C4-2B (cell line): ENCODE measurements around the gene ZNF300.
A peak's percentile ranks its signal among the peaks of the same experiment; 100 is the strongest.

ENCODE experiments used
- H3K27ac ChIP-seq: fragments of 450-650 bp; 2 replicates; pipeline ENCODE4 v1.5.1; 2017
- CTCF ChIP-seq: fragments of 450-650 bp; conservative IDR thresholded peaks from 2 replicates; pipeline ENCODE4 v1.5.1; 2017; ENCODE audit warnings: mild to moderate bottlenecking
- ZFX ChIP-seq: fragments of 450-650 bp; IDR thresholded peaks from 2 replicates; pipeline ENCODE4 v1.6.1; 2017

Gene ZNF300

GRCh38 chr5:150904479-150905311, at the start of gene ZNF300:
Gene ZNF300, minus strand, starts transcription at chr5:150904980. Its CDS starts 1,825 bp downstream, at chr5:150903155.
- H3K27ac ChIP-seq, result peak within 1 kb of the TSS; percentile 69
- TF ChIP-seq ZFX (no peak), CTCF (no peak)

- H3K27ac ChIP-seq, result no peak overlapping the region
- TF ChIP-seq CTCF, result no peak
- TF ChIP-seq ZFX, result no peak
Measured at GRCh38 chr5:150948539-150948938, 43.8 kb upstream of the ZNF300 start.

GRCh38 chr5:150946351-150946905, 41.6 kb upstream of the ZNF300 start:
- TF ChIP-seq CTCF, result no peak
- no peak for TF ChIP-seq ZFX
- peak overlapping the region; percentile 68 for H3K27ac ChIP-seq

- peak overlapping the region; percentile 68 for H3K27ac ChIP-seq
- TF ChIP-seq ZFX (no peak), CTCF (no peak)
Measured at GRCh38 chr5:150945947-150946346, 41.2 kb upstream of the ZNF300 start.

- TF ChIP-seq CTCF (no peak), ZFX (no peak)
Measured at GRCh38 chr5:150945486-150945885, 40.7 kb upstream of the ZNF300 start.

GRCh38 chr5:150931368-150931965, 26.7 kb upstream of the ZNF300 start:
- TF ChIP-seq ZFX (no peak), CTCF (no peak)
- no peak overlapping the region for H3K27ac ChIP-seq

More at GRCh38 chr5:150945486-150945885, 40.7 kb upstream of the ZNF300 start:
- H3K27ac ChIP-seq, result no peak overlapping the region

- no peak overlapping the region for H3K27ac ChIP-seq
- TF ChIP-seq CTCF, result no peak
- no peak for TF ChIP-seq ZFX
Measured at GRCh38 chr5:150918613-150919012, 13.8 kb upstream of the ZNF300 start.
